ENCODE data around the gene ST6GALNAC4.

ST6GALNAC4 gene

GRCh38 chr9:127912296-127912695 lies 4.5 kb downstream of the ST6GALNAC4 start:
- peak; percentile 42 for DNase-seq (ENCODE audit: low spot score)

DNA sequence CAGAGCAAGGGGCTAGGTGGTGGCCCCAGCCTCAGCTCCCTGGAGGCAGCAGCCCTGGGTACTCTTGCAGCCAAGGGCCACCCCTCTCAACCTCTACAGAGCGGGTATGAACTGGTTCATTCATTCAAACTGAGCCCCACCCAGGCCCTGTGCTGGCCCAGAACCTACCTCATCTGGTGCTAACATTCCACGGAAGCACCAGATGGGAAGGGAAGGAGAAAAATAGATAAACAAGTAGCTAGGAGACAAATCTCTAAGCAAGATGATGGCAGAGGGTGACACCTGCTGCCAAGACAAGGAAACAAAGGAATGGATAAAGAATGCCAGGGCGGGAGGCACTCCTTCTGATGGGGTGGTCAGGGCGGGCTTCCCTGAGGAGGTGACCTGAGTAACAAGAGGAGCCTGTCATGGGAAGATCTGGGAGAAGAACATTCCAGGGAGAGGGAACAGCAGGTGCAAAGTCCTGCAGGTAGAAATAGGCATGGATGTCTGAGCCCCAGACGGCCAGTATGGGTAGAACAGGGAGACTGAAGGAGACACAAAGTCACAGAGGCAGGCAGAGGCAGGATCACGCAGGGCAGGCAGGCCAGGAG lies 6.1 kb downstream of the ST6GALNAC4 start:
- DNase-seq (ENCODE audit: low spot score) = no peak

DNA sequence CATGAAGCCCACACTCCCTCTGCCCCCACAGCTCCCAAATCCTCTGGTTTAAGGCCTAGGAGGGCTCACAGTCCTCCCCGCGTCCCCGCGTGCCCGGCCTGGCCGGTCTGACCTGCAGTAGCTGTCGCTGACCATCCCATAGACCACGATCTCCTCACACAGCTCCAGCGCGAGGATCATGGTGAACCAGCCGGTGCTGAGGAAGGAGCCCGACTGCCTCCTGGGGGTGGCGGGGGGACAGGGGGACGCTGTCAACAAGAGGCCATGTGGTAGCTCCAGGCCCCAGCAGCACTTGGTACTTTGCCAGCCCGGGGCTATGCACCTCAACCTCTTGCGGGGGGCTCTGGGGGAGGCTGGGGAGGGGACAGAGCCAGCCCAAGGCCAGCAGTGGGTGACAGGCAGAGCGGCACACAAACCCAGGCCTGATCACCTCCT lies 7.0 kb downstream of the ST6GALNAC4 start:
- DNase-seq (ENCODE audit: low spot score) = peak; percentile 41

- no peak for DNase-seq (ENCODE audit: low spot score)
Measured at GRCh38 chr9:127908660-127908926, 8.2 kb downstream of the ST6GALNAC4 start.

GRCh38 chr9:127907867-127908659 lies 8.8 kb downstream of the ST6GALNAC4 start:
- DNase-seq (ENCODE audit: low spot score) = no peak

- DNase-seq (ENCODE audit: low spot score) = no peak
Measured at GRCh38 chr9:127905788-127906191, 11.1 kb downstream of the ST6GALNAC4 start.

- peak; percentile 44 for DNase-seq (ENCODE audit: low spot score)
Measured at GRCh38 chr9:127905004-127905728, 11.7 kb downstream of the ST6GALNAC4 start.

GRCh38 chr9:127904561-127905003 lies 12.3 kb downstream of the ST6GALNAC4 start:
- DNase-seq (ENCODE audit: low spot score) = peak; percentile 47

DNA sequence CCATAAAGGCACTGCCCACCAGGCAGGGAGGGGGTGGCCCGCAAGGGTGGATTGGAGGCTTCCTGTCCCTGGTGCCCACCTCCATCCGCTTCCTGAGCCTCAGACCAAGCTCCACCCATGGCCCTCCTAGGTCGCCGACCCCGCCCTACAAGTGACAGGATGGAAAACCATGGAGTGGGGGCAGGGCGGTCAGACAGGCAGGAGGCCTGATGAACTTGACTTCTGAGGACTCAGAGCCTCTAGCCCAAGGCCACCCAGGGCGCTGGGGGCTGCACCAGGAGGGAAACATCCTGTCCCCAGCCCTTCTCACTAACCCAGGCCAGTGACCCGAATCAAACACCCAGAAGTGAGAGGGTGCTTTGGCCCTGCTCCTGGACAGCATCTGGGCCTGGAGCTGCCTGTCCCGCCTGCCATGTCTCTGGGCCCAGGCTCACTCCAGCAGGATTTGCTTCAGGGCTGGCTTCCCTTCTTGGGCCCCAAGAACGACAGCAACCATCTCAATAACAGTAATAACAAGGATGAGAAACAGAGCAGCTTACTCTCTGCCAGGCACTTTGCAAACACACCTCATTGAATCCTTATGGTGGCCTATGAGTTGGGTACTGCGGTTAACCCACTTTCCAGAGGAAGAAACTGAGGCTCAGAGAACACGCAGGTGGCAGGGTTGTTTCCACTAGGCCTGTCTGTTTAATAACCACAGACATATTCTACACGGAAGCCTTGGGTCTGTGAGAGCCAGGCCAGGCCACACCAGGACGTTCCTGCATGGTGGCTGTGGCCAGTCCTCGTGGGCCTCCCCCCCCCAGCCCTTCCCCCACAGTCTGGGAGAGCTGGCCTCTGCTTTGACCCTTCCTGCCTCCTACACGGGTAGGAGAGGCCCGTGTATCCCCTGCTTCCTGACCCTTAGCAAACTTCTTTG lies 13.0 kb downstream of the ST6GALNAC4 start:
- peak; percentile 47 for DNase-seq (ENCODE audit: low spot score)

DNA sequence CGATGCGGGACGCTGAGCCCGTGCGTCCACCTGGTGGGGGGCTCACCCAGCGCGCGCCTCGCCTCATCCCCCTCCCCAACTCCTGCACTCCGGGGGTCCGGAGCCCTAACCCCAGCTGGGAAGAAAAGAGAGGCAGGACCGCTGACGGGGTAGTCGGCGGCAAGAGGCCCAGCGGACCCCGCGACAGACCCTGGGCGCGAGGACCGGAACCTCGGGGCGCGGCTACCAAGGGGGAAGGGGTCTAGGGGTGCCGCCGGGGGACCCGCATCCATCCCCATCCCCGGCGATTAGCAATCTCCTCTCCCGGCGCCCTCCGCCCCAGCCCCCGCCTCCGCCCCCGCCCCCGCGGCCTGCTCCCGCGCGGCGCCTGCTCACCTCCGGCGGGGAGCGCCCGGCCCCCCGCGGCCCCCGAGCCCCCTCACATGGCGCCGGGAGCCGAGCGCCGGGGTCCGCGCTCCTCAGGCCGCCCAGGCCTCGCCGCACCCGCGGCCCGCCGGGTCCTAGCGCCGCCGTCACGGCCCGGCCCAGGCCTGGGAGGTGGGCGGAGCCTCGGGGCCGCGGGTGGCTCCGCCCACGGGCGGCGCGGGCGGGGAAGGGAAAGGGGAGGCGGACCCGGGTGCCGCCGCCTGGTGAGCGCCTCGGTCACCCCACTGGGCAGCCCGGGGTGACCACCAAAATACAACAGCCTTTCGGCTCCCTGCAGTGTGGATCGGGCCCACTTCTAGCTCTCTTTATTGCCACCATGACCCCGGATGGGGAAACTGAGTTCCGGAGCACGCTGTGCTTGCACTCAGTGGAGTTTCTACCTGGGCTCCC lies 17.5 kb downstream of the ST6GALNAC4 start, which contains the start of gene ST6GALNAC6:
Gene ST6GALNAC6, minus strand, starts transcription at position 476 of the 816 bp plus-strand sequence. CDS start 1,622 bp downstream, outside the sequence.
- DNase-seq (ENCODE audit: low spot score) = peak; percentile 78

GRCh38 chr9:127898433-127899127 lies 18.3 kb downstream of the ST6GALNAC4 start:
- peak; percentile 70 for DNase-seq (ENCODE audit: low spot score)

GRCh38 chr9:127897193-127897692 lies 19.6 kb downstream of the ST6GALNAC4 start:
- DNase-seq (ENCODE audit: low spot score) = peak; percentile 97

DNA sequence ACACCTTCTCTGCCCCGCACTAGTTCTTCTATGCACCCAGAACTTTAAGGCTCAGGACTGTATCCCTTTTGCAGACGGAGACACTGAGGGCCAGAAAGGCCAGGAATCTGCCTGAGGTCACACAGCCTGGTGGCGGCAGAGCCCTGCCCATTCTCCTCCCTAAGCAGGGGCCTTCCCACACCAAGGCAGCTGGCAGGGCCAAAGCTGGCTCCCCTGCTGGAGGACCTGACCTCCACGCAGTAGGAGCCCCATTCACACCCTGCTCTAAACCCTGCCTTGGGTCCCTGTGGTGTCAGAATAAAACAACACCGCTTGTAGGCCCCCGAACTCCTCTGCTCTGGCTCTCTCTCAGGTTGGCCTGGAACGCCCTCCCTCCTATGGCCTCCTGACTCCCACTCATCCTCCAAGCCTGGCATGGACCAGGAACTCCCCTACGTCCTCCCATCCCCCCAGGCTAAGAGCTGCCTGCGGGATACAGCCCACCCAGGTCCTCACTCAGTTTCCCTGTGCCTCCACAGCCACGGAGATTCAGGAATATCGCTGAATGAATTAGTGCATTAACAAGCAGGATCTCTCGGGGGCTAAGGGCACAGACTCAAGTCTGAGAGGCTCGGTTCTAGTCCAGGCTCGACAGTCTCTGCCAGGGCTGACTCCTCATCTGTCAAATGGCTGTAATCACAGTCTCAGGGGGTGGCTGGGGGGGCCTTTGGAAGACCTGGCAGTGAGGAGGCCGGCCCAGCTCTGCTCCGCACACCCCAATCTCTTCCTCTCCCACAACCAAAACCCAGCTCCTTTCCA lies 20.2 kb downstream of the ST6GALNAC4 start:
- DNase-seq (ENCODE audit: low spot score) = no peak

GRCh38 chr9:127895811-127896210 lies 21.0 kb downstream of the ST6GALNAC4 start:
- DNase-seq (ENCODE audit: low spot score) = no peak

DNA sequence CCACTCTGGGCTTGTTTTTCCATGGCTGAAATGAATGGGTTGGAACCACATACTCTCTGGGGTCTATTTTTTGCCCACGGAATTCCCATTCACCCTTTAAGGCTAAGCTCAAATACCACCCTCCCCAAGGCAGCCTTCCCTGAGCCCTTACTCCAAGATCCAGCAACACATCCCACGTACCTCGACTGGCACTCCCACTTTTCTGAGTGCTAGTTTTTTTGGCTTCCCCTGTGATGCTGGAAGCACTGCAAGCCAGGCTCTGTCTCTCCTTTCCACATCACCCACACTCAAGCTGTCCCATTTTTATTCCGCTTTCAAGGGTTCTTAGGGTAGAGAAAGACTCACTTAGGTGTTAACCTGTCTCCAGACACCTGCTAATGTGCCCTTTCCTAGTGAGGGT lies 23.4 kb downstream of the ST6GALNAC4 start:
- DNase-seq (ENCODE audit: low spot score) = no peak

DNA sequence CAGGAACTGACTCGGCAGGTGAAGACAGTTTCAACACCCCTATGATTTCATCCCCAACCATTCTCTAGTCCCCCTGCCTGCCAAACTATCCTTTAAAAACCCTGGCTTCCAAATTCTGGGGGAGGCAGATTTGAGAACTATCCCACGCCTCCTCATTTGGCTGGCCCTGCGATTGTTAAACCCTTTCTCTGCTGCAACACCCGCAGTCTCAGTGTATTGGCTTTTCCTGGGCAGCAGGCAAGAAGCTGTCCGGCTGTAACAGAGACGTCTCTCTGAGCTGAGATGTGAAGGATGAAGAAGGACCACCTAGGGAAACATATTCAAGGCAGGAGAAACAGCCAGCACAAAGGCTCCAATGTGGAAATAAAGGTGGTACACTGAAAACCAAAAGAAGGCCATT lies 24.0 kb downstream of the ST6GALNAC4 start:
- DNase-seq (ENCODE audit: low spot score) = no peak

DNA sequence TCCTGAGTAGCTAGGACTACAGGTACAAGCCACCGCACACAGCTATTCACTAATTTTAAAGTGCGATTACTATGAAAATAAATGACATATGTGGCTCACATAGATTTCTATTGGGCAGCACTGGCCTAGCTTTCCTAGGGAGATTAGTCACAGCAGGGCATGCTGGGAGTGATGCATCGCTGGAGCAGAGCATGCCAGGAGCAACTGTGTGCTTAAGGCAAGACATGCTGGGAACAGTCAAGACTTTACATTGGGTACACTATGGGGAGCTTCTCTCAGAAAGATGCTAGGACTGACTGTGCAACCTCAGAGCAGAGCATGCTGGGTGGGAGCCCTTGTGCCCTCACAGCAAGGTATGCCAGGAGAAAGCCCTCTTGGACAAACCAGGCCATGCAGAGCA lies 26.8 kb downstream of the ST6GALNAC4 start:
- DNase-seq (ENCODE audit: low spot score) = no peak

GRCh38 chr9:127887792-127888191 lies 29.0 kb downstream of the ST6GALNAC4 start:
- DNase-seq (ENCODE audit: low spot score) = no peak

DNA sequence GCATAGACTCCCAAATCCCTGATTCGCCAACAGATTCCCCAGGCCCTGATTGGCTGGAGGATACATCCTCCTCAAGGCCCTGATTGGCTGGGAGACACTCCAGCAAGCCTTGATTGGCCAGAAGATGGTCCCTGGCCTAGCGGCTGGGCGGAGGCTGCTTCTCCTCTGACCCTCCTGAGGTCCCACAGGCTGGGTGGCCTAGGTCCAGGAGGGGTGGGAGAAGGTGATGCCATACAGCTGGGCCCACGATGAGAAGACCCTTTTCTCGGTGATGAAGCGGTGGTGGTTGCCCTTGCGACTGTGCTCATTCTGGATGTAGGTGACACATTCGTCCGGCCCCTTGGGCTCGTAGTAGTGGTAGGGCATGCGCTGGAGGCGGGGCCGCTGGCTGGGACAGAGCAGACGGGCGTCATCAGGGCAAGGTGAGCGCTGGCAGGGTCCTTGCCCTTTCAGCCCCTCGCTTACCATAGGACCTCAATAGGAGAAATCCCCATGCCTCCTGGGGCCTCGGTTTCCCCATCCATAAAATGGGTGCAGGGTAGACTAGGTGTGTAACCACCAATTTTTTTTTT lies 30.4 kb downstream of the ST6GALNAC4 start:
- DNase-seq (ENCODE audit: low spot score) = peak; percentile 48
